ENCODE measurements around the gene RALGDS. TPM values are rescaled to one million over a fixed set of nuclear protein-coding genes. Genes with fewer than 3 reads are reported as not detected.

The RALGDS gene
- total and polyA plus RNA-seq, 9 of the 15 experiments (the other 6 are each of a cell fraction or from before 2014, with no cell fraction given) = 0.75 to 43.3 (median 27.1) TPM

- no peak for TF ChIP-seq RERE (CRISPR knock-in tag; IDR thresholded peaks at IDR 0.05; ENCODE audit: borderline replicate concordance)
- TF ChIP-seq RCOR1 (IDR thresholded peaks at IDR 0.05; ENCODE audit: borderline replicate concordance in 1 of 2, low read depth in 2 of 2, low read length in 2 of 2) = peak; percentile 35 to 87; a peak in 2 of 4 replicates
- no peak for TF ChIP-seq COPS2 (conservative IDR thresholded peaks at IDR 0.05)
- TF ChIP-seq KDM1A (IDR thresholded peaks at IDR 0.05) = peak; percentile 87 to 94
- no peak for TF ChIP-seq HDAC3 (IDR thresholded peaks at IDR 0.05; ENCODE audit: borderline replicate concordance, partially characterized antibody)
- TF ChIP-seq MTF1 (CRISPR knock-in tag; IDR thresholded peaks at IDR 0.05; ENCODE audit: borderline replicate concordance) = no peak
- TF ChIP-seq FOXJ2 (tag; IDR thresholded peaks at IDR 0.05) = no peak
- TF ChIP-seq, protein P1, sequence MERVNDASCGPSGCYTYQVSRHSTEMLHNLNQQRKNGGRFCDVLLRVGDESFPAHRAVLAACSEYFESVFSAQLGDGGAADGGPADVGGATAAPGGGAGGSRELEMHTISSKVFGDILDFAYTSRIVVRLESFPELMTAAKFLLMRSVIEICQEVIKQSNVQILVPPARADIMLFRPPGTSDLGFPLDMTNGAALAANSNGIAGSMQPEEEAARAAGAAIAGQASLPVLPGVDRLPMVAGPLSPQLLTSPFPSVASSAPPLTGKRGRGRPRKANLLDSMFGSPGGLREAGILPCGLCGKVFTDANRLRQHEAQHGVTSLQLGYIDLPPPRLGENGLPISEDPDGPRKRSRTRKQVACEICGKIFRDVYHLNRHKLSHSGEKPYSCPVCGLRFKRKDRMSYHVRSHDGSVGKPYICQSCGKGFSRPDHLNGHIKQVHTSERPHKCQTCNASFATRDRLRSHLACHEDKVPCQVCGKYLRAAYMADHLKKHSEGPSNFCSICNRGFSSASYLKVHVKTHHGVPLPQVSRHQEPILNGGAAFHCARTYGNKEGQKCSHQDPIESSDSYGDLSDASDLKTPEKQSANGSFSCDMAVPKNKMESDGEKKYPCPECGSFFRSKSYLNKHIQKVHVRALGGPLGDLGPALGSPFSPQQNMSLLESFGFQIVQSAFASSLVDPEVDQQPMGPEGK (CRISPR knock-in tag; IDR thresholded peaks at IDR 0.05; ENCODE audit: borderline replicate concordance) = no peak
- no peak for TF ChIP-seq NRF1 (conservative IDR thresholded peaks at IDR 0.05 in 1 of 2, IDR thresholded peaks at IDR 0.05 in 1 of 2)
- TF ChIP-seq, protein P2, sequence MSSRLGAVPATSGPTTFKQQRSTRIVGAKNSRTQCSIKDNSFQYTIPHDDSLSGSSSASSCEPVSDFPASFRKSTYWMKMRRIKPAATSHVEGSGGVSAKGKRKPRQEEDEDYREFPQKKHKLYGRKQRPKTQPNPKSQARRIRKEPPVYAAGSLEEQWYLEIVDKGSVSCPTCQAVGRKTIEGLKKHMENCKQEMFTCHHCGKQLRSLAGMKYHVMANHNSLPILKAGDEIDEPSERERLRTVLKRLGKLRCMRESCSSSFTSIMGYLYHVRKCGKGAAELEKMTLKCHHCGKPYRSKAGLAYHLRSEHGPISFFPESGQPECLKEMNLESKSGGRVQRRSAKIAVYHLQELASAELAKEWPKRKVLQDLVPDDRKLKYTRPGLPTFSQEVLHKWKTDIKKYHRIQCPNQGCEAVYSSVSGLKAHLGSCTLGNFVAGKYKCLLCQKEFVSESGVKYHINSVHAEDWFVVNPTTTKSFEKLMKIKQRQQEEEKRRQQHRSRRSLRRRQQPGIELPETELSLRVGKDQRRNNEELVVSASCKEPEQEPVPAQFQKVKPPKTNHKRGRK (tag; IDR thresholded peaks at IDR 0.05) = no peak
Measured at GRCh38 chr9:133154097-133154989, 33.3 kb upstream of the RALGDS start (continued).
